Measurements from ENCODE around the gene GJD3. TPM values are rescaled to one million over a fixed set of nuclear protein-coding genes. Genes with fewer than 3 reads are reported as not detected.

Gene GJD3
- total RNA-seq, 1 donor from 2014 or later: not detected

DNA sequence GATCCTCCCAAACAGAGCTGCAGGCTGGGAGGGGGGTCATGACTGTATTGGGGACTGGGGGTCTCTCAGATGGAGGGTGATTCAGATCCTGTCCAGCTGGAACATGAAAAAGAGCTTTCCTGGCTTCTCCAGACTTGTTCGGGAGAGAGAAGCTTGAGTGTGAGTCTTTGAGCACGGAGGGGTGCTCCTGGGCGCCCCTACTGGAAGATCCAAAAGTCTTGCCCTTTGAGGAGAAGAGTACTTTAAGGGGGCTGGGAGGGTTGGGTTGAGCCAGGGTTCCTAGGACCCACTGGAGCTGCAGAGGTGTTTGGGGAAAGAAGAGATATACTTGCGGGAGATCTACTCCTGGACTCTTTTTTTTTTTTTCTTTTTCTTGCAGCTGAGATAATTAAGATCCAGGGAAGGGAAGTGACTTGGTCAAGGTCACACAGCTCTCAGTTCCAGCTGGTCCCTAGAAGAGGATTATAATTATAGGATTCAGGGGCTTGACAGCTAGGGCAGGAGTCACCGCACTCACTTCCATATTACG, 47.1 kb downstream of the GJD3 start:
- H3K27me3 Mint-ChIP-seq: no peaks in the 10 kb centered on the region
- intact Hi-C loops (cut with micrococcal nuclease): no loop called here
- H3K9me3 Mint-ChIP-seq: no peaks in the 10 kb centered on the region
- H3K27ac Mint-ChIP-seq: peak overlapping the region; percentile 98
- ChIA-PET POLR2A (interaction anchor here (0.6 to 9.6 kb wide), 17 partner anchors 8 to 562 kb away, joined by 3 to 154 read pairs (median 5); partner anchors contain the start of gene RARA), CTCF (interaction anchor here (0.8 to 3.6 kb wide), 7 partner anchors 8 to 37 kb away, joined by 3 to 17 read pairs (median 5); no protein-coding TSS in a partner anchor)
- H3K4me3 Mint-ChIP-seq: peak overlapping the region; percentile 93
- peaks cover 78% of the 10 kb centered on the region for H3K4me1 Mint-ChIP-seq
- peaks cover 14% of the 10 kb centered on the region for H3K36me3 Mint-ChIP-seq (ENCODE audit: low read depth)
- DNase-seq: no peak
- ATAC-seq (ENCODE audit: low read depth): no peak
- TF ChIP-seq, protein P1, sequence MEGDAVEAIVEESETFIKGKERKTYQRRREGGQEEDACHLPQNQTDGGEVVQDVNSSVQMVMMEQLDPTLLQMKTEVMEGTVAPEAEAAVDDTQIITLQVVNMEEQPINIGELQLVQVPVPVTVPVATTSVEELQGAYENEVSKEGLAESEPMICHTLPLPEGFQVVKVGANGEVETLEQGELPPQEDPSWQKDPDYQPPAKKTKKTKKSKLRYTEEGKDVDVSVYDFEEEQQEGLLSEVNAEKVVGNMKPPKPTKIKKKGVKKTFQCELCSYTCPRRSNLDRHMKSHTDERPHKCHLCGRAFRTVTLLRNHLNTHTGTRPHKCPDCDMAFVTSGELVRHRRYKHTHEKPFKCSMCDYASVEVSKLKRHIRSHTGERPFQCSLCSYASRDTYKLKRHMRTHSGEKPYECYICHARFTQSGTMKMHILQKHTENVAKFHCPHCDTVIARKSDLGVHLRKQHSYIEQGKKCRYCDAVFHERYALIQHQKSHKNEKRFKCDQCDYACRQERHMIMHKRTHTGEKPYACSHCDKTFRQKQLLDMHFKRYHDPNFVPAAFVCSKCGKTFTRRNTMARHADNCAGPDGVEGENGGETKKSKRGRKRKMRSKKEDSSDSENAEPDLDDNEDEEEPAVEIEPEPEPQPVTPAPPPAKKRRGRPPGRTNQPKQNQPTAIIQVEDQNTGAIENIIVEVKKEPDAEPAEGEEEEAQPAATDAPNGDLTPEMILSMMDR (IDR thresholded peaks at IDR 0.05): no peak

- no peak for DNase-seq
- TF ChIP-seq, protein P1 (IDR thresholded peaks at IDR 0.05): no peak
- POLR2A ChIA-PET: interaction anchor here (0.5 to 9.6 kb wide), 16 partner anchors 8 to 1118 kb away, joined by 3 to 154 read pairs (median 4); partner anchors contain the start of gene RARA
- H3K36me3 Mint-ChIP-seq (ENCODE audit: low read depth): peaks cover 9% of the 10 kb centered on the region
- peak overlapping the region; percentile 93 for H3K4me3 Mint-ChIP-seq
- no peak overlapping the region for H3K27ac Mint-ChIP-seq
- intact Hi-C loops (cut with micrococcal nuclease): no loop called here
- CTCF ChIA-PET: interaction anchor here (0.8 to 3.6 kb wide), 8 partner anchors 9 to 38 kb away, joined by 3 to 17 read pairs (median 4); no protein-coding TSS in a partner anchor
- H3K9me3 Mint-ChIP-seq: no peaks in the 10 kb centered on the region
- no peak for ATAC-seq (ENCODE audit: low read depth)
- H3K27me3 Mint-ChIP-seq: no peaks in the 10 kb centered on the region
- peaks cover 73% of the 10 kb centered on the region for H3K4me1 Mint-ChIP-seq
Observed at GRCh38 chr17:40316571-40317344, 47.8 kb downstream of the GJD3 start.

DNA sequence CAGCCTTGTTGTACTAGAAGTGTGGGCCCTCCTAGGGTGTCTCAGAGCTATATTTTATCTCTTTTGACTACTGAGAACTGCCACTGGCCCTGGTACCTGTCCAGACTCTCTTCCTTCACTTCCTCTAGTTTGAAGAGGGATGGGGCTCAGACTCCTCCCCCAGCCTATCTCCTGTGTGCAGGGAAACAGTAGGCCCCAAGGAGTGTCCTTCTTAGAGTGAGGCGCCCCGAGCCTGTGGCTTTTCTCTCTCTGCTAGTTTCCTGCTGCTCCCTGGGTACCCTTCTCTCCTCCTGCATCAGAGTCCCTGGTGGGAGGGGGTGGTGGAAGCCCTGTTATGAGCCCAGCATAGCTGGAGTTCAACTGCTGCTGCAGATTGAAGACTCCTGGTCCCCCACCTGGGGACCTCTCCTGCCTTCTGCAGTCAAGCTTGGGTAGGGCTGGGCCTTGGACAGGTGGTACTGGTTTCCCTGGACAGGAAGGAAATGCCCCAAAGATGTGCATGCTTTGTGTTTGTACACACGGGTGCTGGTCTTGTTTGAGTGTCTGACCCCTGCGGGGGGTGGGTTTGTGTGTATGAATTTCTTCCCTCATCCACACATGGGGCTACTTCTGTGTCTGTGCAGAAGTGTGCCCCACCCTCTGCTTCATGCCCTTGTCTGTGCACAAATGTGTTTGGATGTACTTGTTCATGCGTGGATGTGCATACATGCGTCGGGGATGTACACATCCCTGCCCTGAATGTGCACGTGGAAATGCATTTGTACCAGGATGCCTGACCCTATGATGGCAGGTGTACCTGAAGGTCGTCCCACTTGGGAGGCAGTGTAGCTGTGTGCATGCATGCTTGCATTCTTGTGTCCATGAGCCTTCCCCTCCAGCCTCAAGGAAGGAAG, 48.6 kb downstream of the GJD3 start:
- Mint-ChIP-seq H3K27ac (no peak overlapping the region), H3K36me3 (ENCODE audit: low read depth) (peaks cover 9% of the 10 kb centered on the region), H3K27me3 (no peaks in the 10 kb centered on the region), H3K9me3 (no peaks in the 10 kb centered on the region), H3K4me3 (no peak overlapping the region), H3K4me1 (peaks cover 65% of the 10 kb centered on the region)
- ChIA-PET POLR2A (interaction anchor here (0.5 to 9.6 kb wide), 7 partner anchors 9 to 1117 kb away, joined by 3 to 154 read pairs (median 4); no protein-coding TSS in a partner anchor), CTCF (interaction anchor here (0.8 to 3.0 kb wide), 3 partner anchors 9 to 13 kb away, joined by 4 to 11 read pairs (median 4); no protein-coding TSS in a partner anchor)
- ATAC-seq (ENCODE audit: low read depth) (no peak), DNase-seq (no peak)
- TF ChIP-seq, protein P1 (IDR thresholded peaks at IDR 0.05): no peak
- intact Hi-C loops (cut with micrococcal nuclease): no loop called here

- CTCF ChIA-PET: interaction anchor here (0.7 to 1.2 kb wide), 6 partner anchors 9 to 39 kb away, joined by 3 to 4 read pairs (median 4); no protein-coding TSS in a partner anchor
- no peak for DNase-seq
Observed at GRCh38 chr17:40315206-40315605, 49.3 kb downstream of the GJD3 start.

More at GRCh38 chr17:40315206-40315605, 49.3 kb downstream of the GJD3 start:
- POLR2A ChIA-PET: interaction anchor here (0.6 to 9.6 kb wide), 9 partner anchors 10 to 245 kb away, joined by 3 to 154 read pairs (median 4); no protein-coding TSS in a partner anchor
- no peak for ATAC-seq (ENCODE audit: low read depth)
- no peak overlapping the region for H3K27ac Mint-ChIP-seq
- no peak overlapping the region for H3K4me3 Mint-ChIP-seq
- peaks cover 9% of the 10 kb centered on the region for H3K36me3 Mint-ChIP-seq (ENCODE audit: low read depth)
- peaks cover 57% of the 10 kb centered on the region for H3K4me1 Mint-ChIP-seq
- TF ChIP-seq, protein P1 (IDR thresholded peaks at IDR 0.05): no peak
- no peaks in the 10 kb centered on the region for H3K9me3 Mint-ChIP-seq
- no peaks in the 10 kb centered on the region for H3K27me3 Mint-ChIP-seq
- intact Hi-C loops (cut with micrococcal nuclease): no loop called here
